ENCODE measurements around the gene TMEFF2. TPM values are rescaled to one million over a fixed set of nuclear protein-coding genes. Genes with fewer than 3 reads are reported as not detected.

Gene TMEFF2
- total RNA-seq, 1 donor from 2014 or later, result not detected

DNA sequence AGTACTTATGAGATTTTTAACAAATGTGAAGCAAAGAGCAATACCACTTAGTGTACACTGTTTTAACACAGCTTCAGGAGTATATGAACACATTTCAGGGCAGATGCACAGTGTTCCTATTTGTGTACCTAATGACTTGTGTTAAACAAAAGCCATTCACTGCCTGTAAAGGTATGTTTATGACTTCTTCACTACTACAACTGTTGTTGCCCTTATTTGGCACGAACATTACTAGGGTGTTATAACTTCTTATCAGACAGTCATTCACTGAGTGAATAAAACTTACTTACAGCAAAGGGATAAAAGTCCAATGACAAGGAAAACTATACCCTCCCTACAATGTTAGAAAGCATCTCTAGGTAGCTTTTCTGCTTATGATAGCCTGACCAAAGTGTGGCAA lies 262.4 kb downstream of the TMEFF2 start:
- Histone ChIP-seq H3K27ac (no peak overlapping the region), H3K9me3 (no peaks in the 10 kb centered on the region), H3K36me3 (no peaks in the 10 kb centered on the region), H3K27me3 (no peaks in the 10 kb centered on the region), H3K4me1 (peaks cover 7% of the 10 kb centered on the region), H3K4me3 (no peak overlapping the region)
- intact Hi-C loops (cut with DNase I), result no loop called here
- no peak for DNase-seq (ENCODE audit: extremely low spot score in 2 of 2)
- TF ChIP-seq POLR2A (IDR thresholded peaks at IDR 0.05) (no peak), POLR2AphosphoS5 (IDR thresholded peaks at IDR 0.05; ENCODE audit: insufficient read depth in 1 of 2, low read depth in 1 of 2) (no peak)
- TF ChIP-seq, protein P1, sequence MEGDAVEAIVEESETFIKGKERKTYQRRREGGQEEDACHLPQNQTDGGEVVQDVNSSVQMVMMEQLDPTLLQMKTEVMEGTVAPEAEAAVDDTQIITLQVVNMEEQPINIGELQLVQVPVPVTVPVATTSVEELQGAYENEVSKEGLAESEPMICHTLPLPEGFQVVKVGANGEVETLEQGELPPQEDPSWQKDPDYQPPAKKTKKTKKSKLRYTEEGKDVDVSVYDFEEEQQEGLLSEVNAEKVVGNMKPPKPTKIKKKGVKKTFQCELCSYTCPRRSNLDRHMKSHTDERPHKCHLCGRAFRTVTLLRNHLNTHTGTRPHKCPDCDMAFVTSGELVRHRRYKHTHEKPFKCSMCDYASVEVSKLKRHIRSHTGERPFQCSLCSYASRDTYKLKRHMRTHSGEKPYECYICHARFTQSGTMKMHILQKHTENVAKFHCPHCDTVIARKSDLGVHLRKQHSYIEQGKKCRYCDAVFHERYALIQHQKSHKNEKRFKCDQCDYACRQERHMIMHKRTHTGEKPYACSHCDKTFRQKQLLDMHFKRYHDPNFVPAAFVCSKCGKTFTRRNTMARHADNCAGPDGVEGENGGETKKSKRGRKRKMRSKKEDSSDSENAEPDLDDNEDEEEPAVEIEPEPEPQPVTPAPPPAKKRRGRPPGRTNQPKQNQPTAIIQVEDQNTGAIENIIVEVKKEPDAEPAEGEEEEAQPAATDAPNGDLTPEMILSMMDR (IDR thresholded peaks at IDR 0.05), result no peak

DNA sequence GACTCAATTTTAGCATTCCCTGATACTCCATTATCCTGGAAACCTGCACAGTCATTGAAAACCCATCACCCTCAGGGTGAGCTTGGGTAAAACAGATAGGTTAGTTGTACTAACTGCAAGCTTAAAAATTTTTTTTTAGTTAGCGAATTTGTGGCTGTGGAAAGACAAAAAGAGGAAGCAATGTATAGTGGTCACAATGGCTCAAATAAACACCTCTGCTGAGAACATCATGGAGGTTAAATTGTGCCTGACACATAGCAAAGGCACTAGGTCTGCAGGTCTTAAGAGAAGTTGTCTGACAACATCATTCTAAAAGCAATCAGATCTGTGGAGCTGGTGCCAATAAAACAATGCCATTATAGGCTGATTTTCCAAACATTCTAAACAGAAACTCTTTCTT lies 263.4 kb downstream of the TMEFF2 start:
- Histone ChIP-seq H3K4me1 (peaks cover 7% of the 10 kb centered on the region), H3K9me3 (no peaks in the 10 kb centered on the region), H3K27ac (no peak overlapping the region), H3K36me3 (no peaks in the 10 kb centered on the region), H3K4me3 (no peak overlapping the region), H3K27me3 (no peaks in the 10 kb centered on the region)
- intact Hi-C loops (cut with DNase I), result no loop called here
- TF ChIP-seq POLR2AphosphoS5 (IDR thresholded peaks at IDR 0.05; ENCODE audit: insufficient read depth in 1 of 2, low read depth in 1 of 2) (no peak), POLR2A (IDR thresholded peaks at IDR 0.05) (no peak)
- TF ChIP-seq, protein P1 (IDR thresholded peaks at IDR 0.05), result no peak
- DNase-seq (ENCODE audit: extremely low spot score in 2 of 2), result no peak

DNA sequence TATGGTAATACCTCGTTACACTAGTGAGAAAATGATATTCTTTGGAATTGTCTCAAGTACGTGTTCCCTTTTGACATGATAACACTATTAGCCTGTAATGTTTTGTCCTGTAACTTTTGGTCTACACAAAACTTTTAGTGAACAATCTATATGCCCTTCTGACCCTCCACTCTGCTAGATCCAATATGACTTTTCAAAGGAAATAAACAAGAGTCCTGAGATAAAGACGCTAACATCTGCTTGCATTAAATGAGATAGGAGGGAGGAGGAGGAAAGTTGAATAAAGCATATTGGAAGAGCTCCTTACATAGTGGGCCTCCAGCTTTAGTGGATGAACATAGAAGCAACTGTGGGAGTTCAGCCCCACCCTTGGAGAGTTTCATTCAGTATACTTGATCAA lies 264.5 kb downstream of the TMEFF2 start:
- no peak for DNase-seq (ENCODE audit: extremely low spot score in 2 of 2)

DNA sequence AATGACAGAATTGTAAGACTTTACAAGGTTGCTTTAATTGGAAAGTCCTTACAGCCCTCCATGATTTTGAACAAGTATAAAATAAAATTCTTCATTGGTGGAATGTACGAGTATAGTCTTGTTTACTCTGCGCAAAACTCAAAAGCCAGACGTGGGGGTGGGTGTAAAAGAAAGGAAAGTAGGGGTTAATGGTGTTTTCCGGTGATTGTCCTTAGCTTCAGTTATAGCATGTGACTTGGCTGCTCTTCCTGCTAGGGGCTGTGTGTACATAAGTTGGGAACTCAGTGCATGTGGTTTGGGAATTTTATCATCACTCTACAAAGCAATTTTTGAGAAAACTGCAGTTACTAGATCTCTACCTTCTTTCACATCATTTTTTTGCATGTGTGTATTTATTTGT lies 265.4 kb downstream of the TMEFF2 start:
- Histone ChIP-seq H3K9me3 (no peaks in the 10 kb centered on the region), H3K4me3 (no peak overlapping the region), H3K27ac (no peak overlapping the region), H3K4me1 (peaks cover 7% of the 10 kb centered on the region), H3K27me3 (no peaks in the 10 kb centered on the region), H3K36me3 (no peaks in the 10 kb centered on the region)
- peak in 1 of 2 donors; percentile 9 for TF ChIP-seq POLR2AphosphoS5 (IDR thresholded peaks at IDR 0.05; ENCODE audit: insufficient read depth in 1 of 2, low read depth in 1 of 2)
- no peak for TF ChIP-seq POLR2A (IDR thresholded peaks at IDR 0.05)
- TF ChIP-seq, protein P1 (IDR thresholded peaks at IDR 0.05), result no peak
- no peak for DNase-seq (ENCODE audit: extremely low spot score in 2 of 2)
- intact Hi-C loops (cut with DNase I), result no loop called here

More for the DNA sequence above, 264.5 kb downstream of the TMEFF2 start:
- intact Hi-C loops (cut with DNase I), result no loop called here
- Histone ChIP-seq H3K27ac (no peak overlapping the region), H3K4me1 (peaks cover 7% of the 10 kb centered on the region), H3K4me3 (no peak overlapping the region), H3K9me3 (no peaks in the 10 kb centered on the region), H3K27me3 (no peaks in the 10 kb centered on the region), H3K36me3 (no peaks in the 10 kb centered on the region)
- no peak for TF ChIP-seq POLR2A (IDR thresholded peaks at IDR 0.05)
- TF ChIP-seq POLR2AphosphoS5 (IDR thresholded peaks at IDR 0.05; ENCODE audit: insufficient read depth in 1 of 2, low read depth in 1 of 2), result no peak
- TF ChIP-seq, protein P1 (IDR thresholded peaks at IDR 0.05), result no peak

DNA sequence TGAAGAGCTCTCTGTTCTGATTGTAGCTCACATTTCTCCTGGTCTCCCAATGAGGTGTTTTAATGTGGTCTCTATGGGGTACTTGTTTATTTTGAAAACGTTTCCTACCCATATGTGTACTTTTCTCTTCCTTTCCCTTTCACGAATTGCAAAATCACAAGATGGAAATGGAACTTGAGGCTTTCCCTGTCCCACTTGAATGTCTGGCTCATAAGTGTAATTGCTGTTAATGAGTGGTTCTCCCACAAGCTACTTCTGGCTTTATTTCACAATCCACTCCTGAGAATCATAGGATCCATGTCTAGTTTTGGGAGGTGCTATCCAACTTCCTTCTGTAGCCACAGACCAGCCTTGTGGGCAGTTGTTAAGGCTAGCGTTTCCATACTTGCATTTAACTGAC lies 266.7 kb downstream of the TMEFF2 start:
- Histone ChIP-seq H3K27me3 (no peaks in the 10 kb centered on the region), H3K36me3 (no peaks in the 10 kb centered on the region), H3K4me3 (no peak overlapping the region), H3K27ac (no peak overlapping the region), H3K9me3 (no peaks in the 10 kb centered on the region), H3K4me1 (peaks cover 7% of the 10 kb centered on the region)
- intact Hi-C loops (cut with DNase I), result no loop called here
- DNase-seq (ENCODE audit: extremely low spot score in 2 of 2), result no peak
- TF ChIP-seq POLR2A (IDR thresholded peaks at IDR 0.05), result no peak
- TF ChIP-seq, protein P1 (IDR thresholded peaks at IDR 0.05), result no peak
- no peak for TF ChIP-seq POLR2AphosphoS5 (IDR thresholded peaks at IDR 0.05; ENCODE audit: insufficient read depth in 1 of 2, low read depth in 1 of 2)
